ENCODE measurements around the gene PITPNC1.

GRCh38 chr17:67440277-67441051 is 63.4 kb downstream of the PITPNC1 start:
- TF ChIP-seq CTCF (IDR thresholded peaks at IDR 0.05) (no peak), POLR2A (IDR thresholded peaks at IDR 0.05) (no peak)
